HG03159 (cell line): ENCODE results near the gene DROSHA.
"Not testable (repeated sequence)": the region's sequence is repeated elsewhere in the genome, so short reads cannot be mapped to it uniquely, and the experiment has no call there.

Source experiments
- ATAC-seq: cut with Tn5 transposase; IDR thresholded peaks from one replicate; pipeline ENCODE4 v1.9.1; 2021; ENCODE audit warnings: mild to moderate bottlenecking, moderate library complexity; ENCODE audit not compliant: unreplicated experiment

Gene DROSHA, protein sequence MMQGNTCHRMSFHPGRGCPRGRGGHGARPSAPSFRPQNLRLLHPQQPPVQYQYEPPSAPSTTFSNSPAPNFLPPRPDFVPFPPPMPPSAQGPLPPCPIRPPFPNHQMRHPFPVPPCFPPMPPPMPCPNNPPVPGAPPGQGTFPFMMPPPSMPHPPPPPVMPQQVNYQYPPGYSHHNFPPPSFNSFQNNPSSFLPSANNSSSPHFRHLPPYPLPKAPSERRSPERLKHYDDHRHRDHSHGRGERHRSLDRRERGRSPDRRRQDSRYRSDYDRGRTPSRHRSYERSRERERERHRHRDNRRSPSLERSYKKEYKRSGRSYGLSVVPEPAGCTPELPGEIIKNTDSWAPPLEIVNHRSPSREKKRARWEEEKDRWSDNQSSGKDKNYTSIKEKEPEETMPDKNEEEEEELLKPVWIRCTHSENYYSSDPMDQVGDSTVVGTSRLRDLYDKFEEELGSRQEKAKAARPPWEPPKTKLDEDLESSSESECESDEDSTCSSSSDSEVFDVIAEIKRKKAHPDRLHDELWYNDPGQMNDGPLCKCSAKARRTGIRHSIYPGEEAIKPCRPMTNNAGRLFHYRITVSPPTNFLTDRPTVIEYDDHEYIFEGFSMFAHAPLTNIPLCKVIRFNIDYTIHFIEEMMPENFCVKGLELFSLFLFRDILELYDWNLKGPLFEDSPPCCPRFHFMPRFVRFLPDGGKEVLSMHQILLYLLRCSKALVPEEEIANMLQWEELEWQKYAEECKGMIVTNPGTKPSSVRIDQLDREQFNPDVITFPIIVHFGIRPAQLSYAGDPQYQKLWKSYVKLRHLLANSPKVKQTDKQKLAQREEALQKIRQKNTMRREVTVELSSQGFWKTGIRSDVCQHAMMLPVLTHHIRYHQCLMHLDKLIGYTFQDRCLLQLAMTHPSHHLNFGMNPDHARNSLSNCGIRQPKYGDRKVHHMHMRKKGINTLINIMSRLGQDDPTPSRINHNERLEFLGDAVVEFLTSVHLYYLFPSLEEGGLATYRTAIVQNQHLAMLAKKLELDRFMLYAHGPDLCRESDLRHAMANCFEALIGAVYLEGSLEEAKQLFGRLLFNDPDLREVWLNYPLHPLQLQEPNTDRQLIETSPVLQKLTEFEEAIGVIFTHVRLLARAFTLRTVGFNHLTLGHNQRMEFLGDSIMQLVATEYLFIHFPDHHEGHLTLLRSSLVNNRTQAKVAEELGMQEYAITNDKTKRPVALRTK (N-terminal part only)

DNA sequence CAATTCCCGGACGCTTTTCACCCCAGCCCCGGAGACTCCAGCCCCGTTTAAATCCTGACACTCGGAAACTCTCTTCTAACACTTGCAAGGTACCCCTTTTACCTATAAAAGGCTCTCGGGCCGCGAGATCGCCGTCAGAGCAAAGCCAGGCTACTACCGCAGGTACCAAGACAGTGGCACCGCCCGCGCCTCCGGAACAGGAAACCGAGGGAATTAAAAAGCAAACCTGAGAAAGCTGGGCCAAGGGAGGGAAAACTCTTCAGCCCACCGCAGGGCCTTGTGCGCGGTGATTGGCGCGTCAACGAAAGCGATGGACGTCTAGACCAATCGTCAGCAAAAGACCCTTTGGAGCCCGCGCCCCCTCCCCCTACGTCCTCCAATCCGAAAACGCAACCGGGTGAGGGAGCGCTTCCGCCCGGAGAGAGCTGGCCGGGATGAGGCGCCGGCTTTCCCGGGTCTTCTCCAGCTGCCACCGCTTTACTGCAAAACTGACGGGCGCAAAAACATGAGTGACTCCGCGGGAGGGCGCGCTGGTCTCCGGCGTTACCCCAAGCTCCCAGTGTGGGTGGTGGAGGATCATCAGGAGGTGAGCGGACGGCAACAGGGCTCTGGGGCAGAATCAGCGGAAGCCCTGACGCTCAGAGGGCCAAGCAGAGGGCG lies at the start of gene DROSHA, which contains the start of gene C5orf22:
Gene DROSHA (minus strand): TSS at position 206 of the 660 bp plus-strand sequence. CDS start 3,034 bp downstream, outside the sequence.
Gene C5orf22 (plus strand): TSS at position 414 of the 660 bp plus-strand sequence. CDS start 92 bp downstream, at position 506.
- peak; percentile 96 for ATAC-seq

DNA sequence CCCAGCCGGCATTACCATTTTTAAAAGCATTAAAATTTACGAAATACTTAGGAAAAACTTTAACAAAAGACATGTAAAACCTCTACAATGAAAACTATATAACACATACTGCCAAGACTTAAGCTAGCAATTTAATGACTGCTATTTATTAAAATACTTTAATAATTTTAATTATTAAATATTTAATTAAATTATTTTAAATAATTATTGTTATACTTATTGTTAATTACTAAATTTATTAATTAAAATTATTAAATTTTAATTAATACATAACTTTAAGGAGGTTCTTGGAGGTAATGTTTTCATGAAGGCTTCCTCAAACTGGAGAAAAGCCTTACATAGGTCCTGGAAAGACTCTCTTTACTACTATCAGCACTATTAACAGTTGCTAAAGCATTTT lies 47.7 kb upstream of the DROSHA start:
- no peak for ATAC-seq

DNA sequence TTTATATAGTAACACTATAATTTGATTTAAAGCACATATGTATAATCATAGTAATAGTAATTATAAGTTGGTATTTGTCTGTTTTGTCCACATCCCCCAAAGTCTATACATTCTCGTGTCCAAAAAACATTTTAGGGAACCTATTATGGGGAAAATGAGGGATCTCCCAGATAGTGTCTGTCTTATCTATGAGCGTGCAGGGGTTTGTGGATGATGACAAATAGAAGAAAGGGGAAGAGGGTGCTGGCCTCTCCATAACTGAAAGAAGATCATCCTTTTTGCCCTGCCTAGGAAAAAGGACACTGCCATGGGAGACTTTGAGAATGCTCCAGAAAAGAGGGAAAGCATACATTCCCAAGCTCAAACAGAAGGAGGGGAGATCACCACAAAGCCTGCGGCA lies 45.5 kb upstream of the DROSHA start:
- ATAC-seq = no peak

DNA sequence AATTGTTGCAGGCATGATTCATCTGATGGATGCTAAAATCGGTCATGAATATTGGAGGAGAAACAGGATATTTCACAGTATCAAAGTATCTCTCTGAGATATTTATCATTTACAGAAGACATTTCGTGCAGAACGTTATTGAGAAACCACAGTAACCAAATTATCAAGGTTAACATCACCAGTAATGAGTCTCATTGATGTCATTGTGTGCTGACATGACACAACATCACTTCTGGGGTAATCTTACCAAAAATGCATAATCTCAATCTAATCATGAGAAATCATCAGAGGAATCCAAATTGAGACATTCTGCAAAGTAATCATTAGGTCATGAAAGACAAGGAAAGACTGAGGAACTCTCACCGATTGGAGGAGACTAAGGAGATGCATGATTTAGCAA lies 42.9 kb upstream of the DROSHA start:
- no peak for ATAC-seq

DNA sequence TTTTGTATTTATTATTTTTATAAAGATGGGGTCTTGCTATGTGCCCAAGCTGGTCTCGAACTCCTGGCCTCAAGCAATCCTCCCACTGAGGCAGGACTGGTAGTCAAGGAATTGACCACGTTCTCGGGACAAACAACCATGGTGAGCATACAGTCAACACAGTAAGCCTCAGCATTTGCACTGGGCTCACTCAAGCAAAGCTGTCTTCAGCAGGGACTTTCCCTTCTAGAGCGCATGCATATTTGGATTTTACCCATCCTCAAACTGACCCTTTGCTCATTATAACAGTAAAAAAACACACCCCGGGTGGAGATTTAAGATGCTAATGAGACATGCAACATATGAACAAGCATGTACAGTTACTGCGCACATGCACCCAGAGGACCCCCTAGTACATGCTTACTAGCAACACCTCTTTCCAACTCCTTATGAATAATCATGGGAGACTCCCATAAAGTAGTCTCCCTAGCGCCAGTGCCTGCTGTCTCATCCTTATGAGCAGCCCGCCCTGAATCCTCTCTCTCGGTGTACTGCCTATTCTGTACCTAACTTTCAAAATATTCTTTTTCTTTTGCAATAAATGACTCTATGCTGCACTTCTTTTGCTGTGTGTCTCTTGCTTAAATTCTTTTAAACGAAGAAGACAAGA lies 41.7 kb upstream of the DROSHA start:
- no peak for ATAC-seq

DNA sequence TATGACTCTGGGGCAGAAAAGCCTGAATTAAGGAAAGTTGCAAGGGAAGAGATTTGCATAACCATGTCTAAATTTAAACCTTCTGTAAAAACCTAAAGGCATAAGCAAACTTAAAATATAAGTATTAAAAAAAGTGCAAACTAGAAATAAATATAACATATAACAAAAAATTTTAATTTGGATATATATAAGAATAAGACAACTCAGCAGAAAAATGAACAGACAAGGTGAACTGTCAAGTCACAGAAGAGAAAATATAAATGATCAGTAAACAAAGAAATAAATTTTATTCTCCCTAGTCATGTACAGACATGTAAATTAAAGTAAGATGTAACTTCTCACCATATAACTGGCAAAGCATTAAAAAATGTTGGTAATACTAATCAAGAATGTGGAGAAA lies 37.2 kb upstream of the DROSHA start:
- ATAC-seq = no peak

DNA sequence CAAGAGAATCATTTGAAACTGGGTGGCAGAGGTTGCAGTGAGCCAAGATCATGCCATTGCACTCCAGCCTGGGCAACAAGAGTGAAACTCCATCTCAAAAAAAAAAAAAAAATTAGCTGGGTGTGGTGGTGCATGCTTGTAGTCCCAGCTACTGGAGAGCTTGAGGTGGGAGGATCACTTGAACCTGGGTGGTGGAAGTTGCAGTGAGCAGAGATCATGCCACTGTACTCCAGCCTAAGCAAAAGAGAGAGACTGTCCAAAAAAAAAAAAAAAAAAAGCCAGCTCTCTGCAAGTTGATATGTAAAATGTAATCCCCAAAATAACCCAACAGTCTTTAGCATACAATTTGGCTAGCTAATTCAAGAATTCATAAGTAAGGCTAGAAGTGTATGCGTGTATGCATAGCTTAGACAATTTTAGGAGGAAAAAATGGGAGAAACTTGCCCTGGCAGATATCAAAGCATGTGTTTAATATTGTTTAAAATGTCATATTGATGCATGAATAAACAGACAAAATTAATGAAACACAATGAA lies 36.5 kb upstream of the DROSHA start:
- ATAC-seq = no peak

DNA sequence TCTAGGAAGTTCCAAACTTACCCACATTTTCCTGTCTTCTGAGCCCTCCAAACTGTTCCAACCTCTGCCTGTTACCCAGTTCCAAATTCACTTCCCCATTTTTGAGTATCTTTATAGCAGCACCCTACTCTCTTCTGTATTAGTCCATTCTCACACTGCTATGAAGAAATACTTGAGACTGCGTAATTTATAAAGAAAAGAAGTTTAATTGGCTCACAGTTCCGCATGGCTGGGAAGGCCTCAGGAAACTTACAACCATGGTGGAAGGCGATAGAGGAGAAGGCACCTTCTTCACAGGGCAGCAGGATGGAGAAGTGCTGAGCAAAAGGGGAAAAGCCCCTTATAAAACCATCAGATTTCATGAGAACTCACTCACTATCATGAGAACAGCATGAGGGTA lies 34.5 kb upstream of the DROSHA start:
- not testable (repeated sequence) for ATAC-seq

DNA sequence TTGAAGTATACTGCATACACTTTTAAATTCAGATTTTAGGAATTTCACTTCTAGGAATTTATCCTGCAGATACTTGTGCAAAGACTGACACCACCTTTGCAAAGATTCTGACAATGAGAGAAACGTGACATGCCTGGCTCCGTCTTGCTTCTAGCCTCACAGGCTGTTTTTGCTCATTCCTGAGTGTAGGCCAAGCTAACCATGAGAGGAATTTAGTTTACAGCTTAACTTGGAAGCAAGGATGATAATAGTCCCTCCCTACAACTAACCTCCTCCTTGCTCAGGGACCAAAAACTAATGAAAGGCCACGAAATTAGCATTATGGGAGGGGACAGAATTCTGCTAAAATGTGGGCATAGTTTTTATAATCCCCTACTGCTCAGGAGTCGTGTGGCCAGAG lies 31.3 kb upstream of the DROSHA start:
- ATAC-seq = no peak

DNA sequence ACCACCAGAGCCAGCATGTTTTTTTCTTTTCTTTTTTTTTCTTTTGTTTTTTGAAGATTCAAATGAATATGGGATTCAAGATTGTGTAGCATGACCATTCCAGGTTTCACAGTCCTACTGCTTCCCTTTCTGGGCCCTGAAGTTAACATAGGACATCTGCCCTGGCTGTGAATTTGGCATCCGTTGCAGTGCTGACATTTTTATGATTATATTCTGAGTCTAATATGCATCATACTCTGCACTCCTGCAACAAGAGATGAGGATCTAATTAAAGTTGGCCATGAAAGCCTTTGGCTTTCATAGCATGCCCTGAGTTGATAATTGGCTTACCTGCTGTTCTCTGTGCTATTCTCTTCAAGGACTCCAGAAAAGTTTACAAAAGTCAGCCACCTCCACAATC lies 30.1 kb upstream of the DROSHA start:
- no peak for ATAC-seq

DNA sequence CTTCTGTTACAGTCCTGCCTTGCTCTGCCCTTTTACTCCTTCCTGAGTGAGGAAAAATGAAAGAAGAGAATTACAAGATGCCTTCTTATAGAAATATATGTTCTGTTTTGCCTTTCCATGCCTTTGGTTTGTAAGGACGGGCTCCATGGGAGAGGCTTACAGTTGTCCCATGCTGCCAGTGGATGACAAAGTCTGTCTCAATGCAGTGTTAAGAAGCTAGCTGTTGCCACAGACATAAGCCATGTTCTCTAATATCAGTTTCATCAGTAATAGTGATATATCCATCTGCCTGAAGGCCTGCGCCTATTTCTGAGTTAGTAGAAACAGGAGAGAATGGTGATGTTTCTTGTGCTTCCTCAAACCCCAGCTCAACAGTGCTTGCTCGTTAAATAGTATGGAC lies 28.0 kb upstream of the DROSHA start:
- no peak for ATAC-seq

DNA sequence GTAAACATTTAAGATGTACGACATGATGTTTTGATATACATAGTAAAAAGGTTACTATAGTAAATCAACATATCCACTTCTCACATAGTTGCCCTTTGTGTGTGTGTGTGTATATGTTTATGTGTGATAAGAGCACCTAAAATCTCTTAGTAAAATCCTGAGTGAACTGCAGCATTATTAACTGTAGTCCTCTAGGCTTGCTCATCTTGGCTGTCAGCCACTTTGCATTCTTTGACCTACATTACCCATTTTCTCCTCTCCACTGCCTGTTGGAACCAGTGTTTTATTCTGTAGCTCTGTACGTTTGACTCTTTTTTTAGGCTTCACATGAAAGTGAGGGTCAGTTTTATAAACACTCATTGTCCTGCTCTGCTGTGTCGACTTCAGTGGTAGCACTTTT lies 24.6 kb upstream of the DROSHA start:
- no peak for ATAC-seq

DNA sequence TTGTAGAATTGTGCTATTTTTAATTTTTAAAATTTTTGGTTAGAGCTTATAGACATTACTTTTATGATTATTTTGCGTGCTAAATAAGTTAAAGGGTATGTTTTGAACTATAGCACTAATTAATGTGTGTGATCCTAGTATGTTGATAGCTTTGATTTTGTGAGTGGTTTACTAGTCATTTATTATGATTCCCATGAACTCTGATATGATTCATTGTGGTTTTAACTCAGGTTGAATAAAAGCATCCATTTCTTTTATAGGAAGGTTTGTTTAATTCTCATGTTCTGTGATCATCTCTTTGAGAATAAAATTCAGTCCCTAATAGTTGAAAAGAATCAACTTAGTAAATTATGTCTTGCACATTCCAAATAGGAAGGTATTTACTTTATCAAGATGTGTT lies 22.7 kb upstream of the DROSHA start:
- ATAC-seq = no peak

DNA sequence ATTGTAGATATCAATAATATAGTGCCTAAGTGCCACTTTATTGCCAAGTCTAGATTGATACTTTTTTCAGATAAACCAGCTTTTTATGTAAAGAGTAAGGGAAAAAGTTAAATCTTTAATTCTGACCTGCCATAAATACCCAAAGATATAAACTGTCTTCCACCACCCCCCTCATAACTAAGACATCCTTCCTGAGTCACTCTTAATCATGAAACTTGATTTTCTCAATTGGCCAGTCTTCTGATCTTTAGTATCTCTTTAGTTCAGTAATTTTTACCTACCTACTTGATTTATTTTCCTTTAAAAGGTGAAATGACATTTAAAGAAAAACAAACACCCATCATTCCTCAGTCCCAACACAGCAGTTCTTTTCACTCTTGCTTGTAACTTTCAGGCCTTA lies 22.0 kb upstream of the DROSHA start:
- ATAC-seq = no peak

DNA sequence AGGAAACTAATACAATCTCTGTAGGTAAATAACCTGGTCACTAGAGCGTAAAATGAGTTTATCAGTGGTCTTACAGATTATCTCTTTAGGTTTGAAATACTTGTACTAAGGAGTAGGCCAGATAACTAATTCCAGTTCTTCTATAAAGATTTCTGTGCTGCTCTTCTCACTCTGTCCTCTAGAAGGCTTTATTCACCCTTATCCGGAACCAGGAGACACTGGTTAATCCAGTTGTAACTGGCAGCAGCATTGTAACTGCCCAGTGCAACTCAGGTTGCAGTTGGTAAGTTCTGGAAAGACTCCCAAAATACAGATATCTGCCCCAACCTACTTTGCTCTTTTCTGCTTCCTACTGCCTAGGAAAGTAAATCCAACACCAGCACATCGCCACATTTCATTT lies 20.0 kb upstream of the DROSHA start:
- ATAC-seq = no peak

DNA sequence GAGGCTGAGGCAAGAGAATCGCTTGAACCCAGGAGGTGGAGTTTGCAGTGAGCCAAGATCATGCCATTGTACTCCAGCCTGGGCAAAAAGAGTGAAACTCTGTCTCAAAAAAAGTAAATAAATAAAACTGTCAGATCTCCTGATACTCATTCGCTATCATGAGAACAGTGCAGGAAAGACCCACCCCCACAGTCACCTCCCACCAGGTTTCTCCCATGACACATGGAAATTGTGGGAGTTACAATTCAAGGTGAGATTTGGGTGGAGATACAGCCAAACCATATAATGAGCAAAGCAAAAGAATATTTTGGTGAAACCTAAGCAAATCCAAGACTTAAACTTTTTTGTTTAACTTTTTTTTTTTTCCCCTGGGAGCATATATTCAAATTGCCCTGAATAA lies 17.2 kb upstream of the DROSHA start:
- ATAC-seq = not testable (repeated sequence)

DNA sequence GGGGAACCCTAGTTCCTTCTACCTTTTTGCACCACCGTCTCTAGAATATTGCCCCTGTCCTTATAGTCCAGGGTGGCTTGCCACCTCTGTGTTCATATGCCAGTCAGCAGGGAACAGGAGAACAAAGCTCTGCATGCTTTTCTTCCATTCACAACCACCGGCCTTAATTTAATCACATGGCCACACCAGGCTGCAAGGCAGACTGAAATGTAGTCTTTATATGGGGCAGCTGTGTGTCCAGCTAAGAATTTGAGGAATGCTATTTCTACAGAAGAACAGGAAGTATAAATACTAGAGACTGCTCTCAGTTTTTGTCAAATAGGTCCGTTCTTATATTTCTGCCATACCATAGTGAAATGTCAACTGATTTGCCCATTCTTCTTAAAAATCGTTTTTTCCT lies 6.0 kb upstream of the DROSHA start:
- no peak for ATAC-seq

DNA sequence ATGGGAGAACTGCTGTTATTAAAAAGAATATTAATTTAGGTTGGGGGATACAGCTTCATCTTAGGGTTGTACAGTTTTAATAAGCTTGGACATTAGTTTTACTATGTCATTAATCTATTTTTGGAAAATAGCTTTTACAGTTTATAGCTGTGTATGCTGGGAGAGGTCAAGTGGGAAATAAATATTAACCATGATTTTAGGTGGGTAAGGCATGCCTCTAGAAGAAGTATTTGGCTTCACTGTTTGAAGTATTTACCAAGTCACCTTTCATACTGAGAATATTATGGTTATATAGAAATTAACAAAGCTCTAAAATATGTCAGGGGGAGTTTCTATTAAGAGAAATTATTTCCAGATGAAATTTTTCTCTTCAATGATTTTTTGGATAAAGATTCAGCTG lies 5.5 kb upstream of the DROSHA start:
- no peak for ATAC-seq

DNA sequence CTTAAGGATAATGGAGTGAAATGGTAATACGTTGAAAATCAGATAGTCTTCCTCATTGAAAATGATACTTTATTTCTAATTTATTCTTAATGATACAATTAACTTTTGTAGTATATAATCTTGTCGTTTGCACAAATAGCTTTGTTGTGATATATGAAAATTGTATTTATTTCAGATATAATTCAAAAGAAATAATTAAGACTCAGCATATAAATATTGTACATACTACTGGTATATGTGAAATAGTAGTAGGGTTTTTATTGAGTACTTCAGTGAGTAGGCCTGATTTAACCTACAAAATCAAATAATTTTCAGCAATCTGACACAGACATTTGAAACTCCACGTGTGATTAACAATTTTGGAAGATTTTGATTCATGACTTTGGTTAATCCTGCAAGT lies 5.0 kb upstream of the DROSHA start:
- ATAC-seq = no peak

DNA sequence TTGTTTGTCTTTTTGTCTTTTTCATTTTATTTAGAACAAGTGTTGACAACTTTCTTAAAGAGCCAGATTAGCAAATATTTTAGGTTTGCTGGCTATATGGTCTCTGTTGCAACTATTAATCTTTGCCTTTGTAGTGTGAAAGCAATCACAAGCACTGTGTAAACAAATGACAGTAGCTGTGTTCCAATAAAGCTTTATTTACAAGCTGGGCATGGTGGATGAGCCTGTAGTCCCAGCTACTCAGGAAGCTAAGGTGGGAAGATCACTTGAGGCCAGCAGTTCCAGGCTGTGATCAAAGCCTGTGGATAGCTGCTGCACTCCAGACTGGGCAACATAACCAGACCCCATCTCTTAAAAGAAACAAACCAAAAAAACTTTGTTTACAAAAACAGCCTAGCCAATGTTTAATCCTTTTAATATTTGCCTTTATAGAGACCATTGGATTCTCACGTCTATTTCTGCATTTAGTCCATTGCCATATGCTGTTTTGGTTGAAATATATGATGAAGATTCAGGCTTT lies 2.7 kb upstream of the DROSHA start:
- ATAC-seq = no peak
